ENCODE measurements around the gene FZD2. TPM values are rescaled to one million over a fixed set of nuclear protein-coding genes. Genes with fewer than 3 reads are reported as not detected.

FZD2 gene
- total and polyA plus RNA-seq, 9 of the 15 experiments (the other 6 are each of a cell fraction or from before 2014, with no cell fraction given) = 0.03 to 4.5 (median 1.1) TPM; not detected in 1

DNA sequence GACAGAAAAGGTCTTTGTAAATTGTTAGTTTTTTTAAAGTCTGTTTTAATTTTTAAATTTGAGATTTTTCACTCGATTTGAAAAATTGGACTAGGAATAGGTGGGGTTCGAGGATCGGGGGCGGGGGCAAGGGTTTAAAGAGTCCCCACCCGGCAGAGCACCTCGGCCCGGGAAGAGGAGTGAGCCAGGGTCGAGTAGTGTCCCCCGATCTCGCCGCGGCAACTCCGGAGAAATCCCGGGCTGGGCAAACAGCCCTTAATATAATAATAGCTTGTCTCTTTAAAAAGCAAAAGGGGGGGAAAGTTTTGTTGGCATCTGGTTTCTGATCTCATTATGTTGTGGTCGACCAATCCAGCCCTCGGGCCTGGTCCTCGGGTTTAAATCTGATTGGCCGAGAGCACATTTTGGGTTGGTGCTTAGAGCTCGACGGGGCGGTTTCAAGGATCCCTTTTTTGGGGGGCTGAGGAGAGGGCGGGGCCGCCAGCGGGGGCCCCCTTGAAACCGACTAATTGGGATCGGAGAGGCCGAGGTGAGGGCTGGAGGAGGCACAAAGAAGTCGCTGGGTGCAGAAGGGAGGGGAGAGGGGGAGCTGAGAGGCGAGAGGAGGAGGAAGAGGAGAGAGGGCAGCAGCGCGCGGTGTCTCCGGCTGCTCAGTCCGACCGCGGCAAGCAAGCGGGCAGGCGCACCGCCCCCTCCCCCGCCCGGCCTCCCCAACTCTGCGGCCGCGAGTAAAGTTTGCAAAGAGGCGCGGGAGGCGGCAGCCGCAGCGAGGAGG is at the start of gene FZD2 (continued):
- TF ChIP-seq NFRKB (IDR thresholded peaks at IDR 0.05; ENCODE audit: low read depth) = peak; percentile 13; the same call in 1 of the 2 replicates
- no peak for TF ChIP-seq ILF3 (IDR thresholded peaks at IDR 0.05; ENCODE audit: borderline replicate concordance)
- TF ChIP-seq HEY1 (CRISPR knock-in tag; IDR thresholded peaks at IDR 0.05; ENCODE audit: borderline replicate concordance) = no peak
- no peak for TF ChIP-seq ZNF57 (CRISPR knock-in tag; IDR thresholded peaks at IDR 0.05)
- no peak for TF ChIP-seq ZNF512 (tag; IDR thresholded peaks at IDR 0.05)
- TF ChIP-seq ZNF212 (CRISPR knock-in tag; IDR thresholded peaks at IDR 0.05) = no peak
- TF ChIP-seq, protein P1, sequence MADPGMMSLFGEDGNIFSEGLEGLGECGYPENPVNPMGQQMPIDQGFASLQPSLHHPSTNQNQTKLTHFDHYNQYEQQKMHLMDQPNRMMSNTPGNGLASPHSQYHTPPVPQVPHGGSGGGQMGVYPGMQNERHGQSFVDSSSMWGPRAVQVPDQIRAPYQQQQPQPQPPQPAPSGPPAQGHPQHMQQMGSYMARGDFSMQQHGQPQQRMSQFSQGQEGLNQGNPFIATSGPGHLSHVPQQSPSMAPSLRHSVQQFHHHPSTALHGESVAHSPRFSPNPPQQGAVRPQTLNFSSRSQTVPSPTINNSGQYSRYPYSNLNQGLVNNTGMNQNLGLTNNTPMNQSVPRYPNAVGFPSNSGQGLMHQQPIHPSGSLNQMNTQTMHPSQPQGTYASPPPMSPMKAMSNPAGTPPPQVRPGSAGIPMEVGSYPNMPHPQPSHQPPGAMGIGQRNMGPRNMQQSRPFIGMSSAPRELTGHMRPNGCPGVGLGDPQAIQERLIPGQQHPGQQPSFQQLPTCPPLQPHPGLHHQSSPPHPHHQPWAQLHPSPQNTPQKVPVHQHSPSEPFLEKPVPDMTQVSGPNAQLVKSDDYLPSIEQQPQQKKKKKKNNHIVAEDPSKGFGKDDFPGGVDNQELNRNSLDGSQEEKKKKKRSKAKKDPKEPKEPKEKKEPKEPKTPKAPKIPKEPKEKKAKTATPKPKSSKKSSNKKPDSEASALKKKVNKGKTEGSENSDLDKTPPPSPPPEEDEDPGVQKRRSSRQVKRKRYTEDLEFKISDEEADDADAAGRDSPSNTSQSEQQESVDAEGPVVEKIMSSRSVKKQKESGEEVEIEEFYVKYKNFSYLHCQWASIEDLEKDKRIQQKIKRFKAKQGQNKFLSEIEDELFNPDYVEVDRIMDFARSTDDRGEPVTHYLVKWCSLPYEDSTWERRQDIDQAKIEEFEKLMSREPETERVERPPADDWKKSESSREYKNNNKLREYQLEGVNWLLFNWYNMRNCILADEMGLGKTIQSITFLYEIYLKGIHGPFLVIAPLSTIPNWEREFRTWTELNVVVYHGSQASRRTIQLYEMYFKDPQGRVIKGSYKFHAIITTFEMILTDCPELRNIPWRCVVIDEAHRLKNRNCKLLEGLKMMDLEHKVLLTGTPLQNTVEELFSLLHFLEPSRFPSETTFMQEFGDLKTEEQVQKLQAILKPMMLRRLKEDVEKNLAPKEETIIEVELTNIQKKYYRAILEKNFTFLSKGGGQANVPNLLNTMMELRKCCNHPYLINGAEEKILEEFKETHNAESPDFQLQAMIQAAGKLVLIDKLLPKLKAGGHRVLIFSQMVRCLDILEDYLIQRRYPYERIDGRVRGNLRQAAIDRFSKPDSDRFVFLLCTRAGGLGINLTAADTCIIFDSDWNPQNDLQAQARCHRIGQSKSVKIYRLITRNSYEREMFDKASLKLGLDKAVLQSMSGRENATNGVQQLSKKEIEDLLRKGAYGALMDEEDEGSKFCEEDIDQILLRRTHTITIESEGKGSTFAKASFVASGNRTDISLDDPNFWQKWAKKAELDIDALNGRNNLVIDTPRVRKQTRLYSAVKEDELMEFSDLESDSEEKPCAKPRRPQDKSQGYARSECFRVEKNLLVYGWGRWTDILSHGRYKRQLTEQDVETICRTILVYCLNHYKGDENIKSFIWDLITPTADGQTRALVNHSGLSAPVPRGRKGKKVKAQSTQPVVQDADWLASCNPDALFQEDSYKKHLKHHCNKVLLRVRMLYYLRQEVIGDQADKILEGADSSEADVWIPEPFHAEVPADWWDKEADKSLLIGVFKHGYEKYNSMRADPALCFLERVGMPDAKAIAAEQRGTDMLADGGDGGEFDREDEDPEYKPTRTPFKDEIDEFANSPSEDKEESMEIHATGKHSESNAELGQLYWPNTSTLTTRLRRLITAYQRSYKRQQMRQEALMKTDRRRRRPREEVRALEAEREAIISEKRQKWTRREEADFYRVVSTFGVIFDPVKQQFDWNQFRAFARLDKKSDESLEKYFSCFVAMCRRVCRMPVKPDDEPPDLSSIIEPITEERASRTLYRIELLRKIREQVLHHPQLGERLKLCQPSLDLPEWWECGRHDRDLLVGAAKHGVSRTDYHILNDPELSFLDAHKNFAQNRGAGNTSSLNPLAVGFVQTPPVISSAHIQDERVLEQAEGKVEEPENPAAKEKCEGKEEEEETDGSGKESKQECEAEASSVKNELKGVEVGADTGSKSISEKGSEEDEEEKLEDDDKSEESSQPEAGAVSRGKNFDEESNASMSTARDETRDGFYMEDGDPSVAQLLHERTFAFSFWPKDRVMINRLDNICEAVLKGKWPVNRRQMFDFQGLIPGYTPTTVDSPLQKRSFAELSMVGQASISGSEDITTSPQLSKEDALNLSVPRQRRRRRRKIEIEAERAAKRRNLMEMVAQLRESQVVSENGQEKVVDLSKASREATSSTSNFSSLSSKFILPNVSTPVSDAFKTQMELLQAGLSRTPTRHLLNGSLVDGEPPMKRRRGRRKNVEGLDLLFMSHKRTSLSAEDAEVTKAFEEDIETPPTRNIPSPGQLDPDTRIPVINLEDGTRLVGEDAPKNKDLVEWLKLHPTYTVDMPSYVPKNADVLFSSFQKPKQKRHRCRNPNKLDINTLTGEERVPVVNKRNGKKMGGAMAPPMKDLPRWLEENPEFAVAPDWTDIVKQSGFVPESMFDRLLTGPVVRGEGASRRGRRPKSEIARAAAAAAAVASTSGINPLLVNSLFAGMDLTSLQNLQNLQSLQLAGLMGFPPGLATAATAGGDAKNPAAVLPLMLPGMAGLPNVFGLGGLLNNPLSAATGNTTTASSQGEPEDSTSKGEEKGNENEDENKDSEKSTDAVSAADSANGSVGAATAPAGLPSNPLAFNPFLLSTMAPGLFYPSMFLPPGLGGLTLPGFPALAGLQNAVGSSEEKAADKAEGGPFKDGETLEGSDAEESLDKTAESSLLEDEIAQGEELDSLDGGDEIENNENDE (IDR thresholded peaks at IDR 0.05; ENCODE audit: low read depth, low read length) = no peak
- no peak for TF ChIP-seq ILK (tag; IDR thresholded peaks at IDR 0.05; ENCODE audit: borderline replicate concordance, low read depth)
- no peak for TF ChIP-seq MEF2A (IDR thresholded peaks at IDR 0.05; ENCODE audit: control insufficient read depth, low read depth, low read length)
- peak; percentile 78 for TF ChIP-seq MYBL2 (IDR thresholded peaks at IDR 0.05; ENCODE audit: low read depth)
- TF ChIP-seq MYBL2 (CRISPR knock-in tag; IDR thresholded peaks at IDR 0.05; ENCODE audit: borderline replicate concordance) = no peak
- peak; percentile 53 to 89 for TF ChIP-seq MAZ (CRISPR knock-in tag; conservative IDR thresholded peaks at IDR 0.05 in 1 of 2, IDR thresholded peaks at IDR 0.05 in 1 of 2)
- TF ChIP-seq ZFP30 (CRISPR knock-in tag; IDR thresholded peaks at IDR 0.05; ENCODE audit: borderline replicate concordance) = no peak
- TF ChIP-seq HDAC2 (IDR thresholded peaks at IDR 0.05) = peak; percentile 63
- no peak for TF ChIP-seq KLF16 (IDR thresholded peaks at IDR 0.05)

Measured in K562 (cell line).